D721Med (cell line): ENCODE measurements around the gene MTMR3.

Experiments
- DNase-seq: peaks from one replicate; pipeline ENCODE4 v3.0.0; 2011; ENCODE audit warnings: low spot score; ENCODE audit not compliant: insufficient read length
- FAIRE-seq: peaks from 2 replicates; lab custom pipeline; 2011; peaks lifted over from hg19 to GRCh38; lab: Jason Lieb, UNC
- TF ChIP-seq, protein P1 (sequence below): IDR thresholded peaks from 2 replicates; pipeline ENCODE4 v1.5.1; 2012; ENCODE audit warnings: mild to moderate bottlenecking, control low read depth; ENCODE audit not compliant: insufficient read depth; ENCODE audit errors: missing control alignments

Gene MTMR3

DNA sequence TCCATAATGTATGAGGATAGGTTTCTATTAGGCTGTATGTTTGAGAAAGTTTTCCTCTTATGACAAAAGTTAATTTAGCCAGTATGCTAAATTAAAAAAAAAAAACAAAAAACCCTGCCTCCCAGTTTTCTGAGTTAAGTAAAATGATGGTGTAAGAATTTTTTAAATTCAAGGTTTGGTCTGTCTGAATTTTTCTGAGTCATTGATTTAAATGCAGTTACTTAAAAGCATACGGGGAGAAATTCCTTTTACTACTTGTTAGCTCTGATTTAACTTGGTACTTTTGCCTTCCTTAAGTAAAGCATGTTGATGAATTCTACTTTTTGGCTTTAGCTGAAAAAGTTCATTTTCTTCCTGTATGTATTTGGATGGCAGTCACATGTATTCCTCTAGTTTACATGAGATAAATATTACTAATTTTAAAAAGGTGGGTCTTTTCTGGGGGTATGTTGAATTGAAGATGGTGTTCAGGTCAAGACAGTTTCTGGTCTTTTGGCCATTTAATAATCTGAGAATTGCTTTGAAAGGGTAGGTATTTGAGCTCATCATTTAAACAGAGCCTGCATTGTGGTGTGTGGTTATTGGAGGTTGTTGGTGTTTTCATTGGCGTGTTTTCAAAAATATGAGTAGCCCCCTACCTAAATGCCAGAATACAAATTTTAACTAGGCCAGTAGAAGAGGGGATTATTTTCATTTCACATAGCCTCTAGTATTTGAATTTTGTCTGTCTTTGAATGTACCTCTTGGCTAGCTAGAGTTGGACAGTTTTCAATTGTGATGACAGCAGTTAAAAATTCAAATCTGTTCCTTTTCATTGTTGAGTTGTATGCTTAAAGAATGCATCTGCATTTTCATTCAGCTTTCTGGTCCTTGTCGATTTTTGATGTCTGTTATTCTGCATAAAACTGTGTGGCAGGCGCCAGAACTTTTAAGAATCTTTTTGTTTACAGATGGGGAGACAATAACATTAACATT, 64.7 kb downstream of the MTMR3 start:
- FAIRE-seq (no peak), DNase-seq (no peak)
- TF ChIP-seq, protein P1, sequence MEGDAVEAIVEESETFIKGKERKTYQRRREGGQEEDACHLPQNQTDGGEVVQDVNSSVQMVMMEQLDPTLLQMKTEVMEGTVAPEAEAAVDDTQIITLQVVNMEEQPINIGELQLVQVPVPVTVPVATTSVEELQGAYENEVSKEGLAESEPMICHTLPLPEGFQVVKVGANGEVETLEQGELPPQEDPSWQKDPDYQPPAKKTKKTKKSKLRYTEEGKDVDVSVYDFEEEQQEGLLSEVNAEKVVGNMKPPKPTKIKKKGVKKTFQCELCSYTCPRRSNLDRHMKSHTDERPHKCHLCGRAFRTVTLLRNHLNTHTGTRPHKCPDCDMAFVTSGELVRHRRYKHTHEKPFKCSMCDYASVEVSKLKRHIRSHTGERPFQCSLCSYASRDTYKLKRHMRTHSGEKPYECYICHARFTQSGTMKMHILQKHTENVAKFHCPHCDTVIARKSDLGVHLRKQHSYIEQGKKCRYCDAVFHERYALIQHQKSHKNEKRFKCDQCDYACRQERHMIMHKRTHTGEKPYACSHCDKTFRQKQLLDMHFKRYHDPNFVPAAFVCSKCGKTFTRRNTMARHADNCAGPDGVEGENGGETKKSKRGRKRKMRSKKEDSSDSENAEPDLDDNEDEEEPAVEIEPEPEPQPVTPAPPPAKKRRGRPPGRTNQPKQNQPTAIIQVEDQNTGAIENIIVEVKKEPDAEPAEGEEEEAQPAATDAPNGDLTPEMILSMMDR, result no peak

DNA sequence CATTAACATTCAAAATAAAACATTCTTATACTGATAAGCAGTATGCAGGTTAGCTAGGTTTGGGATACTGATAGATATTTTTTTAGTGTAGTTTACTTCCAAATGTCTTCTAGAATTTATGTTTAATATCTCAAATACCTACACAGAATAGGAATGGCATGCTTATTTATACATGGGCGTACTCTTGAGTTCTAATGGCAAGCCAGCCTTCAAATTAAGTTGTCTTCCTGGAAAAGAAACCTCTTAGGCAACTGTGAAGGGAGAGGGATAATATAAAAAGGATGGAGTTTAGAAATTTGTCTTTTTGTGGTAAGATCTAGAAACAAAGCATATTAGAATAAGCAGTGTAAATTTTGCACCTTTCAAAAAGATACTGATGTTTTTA, 65.4 kb downstream of the MTMR3 start:
- TF ChIP-seq, protein P1, result no peak
- FAIRE-seq, result no peak
- no peak for DNase-seq

DNA sequence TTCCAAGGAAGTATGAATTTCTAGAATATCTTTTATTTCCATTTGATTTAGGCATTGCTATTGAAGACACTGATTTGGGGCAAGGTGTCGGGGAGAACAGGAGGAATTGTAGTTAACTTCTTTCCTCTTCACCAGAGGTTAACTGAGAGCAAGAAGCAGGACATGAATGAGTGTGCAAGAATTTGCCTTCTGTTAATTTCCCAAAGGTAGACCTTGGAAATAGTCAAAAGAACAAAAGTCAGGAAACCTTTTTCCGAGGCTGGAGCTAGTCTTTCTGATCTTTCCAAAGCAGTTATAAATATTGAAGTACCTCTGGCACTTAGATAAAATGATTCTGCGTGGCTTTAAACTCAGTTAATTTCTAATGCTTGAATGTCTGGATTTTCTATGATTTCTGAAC, 66.9 kb downstream of the MTMR3 start:
- TF ChIP-seq, protein P1, result no peak
- FAIRE-seq (no peak), DNase-seq (no peak)

DNA sequence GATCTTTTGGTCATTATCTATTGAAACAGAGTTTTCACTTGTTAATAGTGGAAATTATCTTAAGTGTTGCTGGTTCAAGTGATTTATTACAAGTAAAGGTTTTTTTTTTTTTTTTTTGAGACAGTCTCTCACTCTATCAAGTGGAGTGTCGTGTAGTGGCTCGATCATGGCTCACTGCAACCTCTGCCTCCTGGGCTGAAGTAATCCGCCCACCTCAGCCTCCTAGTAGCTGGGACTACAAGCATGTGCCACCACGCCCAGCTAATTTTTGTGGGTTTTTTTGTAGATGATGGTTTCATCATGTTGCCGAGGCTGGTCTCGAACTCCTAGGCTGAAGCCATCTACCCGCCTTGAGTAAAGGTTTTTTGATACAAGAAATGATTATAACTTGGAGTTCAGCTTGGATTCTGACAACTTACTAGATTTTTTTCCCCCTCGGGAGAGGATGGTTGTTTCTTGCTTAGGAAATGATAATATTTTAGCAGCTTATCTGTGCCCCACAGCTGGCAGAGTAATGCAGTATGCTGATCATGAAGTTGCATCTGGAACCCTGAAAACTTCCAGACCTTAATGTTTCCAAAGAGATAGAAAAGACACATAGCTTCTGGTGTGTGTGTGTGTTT, 68.9 kb downstream of the MTMR3 start:
- TF ChIP-seq, protein P1, result no peak
- DNase-seq (no peak), FAIRE-seq (no peak)

DNA sequence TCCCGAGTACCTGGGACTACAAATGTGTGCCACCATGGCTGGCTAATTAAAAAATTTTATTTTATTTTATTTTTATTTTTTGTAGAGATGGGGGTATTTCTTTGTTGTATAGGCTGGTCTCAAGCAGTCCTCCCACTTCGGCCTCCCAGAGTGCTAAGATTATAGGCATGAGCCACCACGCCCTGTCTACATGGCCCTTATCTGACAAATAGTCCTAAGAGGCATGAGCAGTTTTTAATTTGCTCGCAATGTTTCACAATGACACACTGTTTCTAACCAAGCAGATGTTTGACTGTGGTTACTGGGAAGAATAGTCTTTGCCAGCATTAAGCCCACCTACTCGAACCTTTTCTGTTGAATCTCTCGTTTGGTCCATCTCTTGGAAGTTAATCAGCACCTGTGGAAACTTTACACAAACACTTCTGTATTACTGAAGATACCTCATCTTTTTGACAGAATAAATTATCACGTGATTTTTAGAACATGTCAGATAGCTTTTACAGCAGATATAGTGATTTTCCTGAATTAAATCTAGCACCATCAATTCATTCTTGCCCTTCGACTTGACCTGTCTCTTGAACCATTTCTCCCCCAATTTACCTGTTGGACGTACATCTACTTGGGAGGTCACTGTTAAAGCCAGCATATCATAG, 71.4 kb downstream of the MTMR3 start:
- FAIRE-seq, result no peak
- no peak for DNase-seq
- TF ChIP-seq, protein P1, result no peak

DNA sequence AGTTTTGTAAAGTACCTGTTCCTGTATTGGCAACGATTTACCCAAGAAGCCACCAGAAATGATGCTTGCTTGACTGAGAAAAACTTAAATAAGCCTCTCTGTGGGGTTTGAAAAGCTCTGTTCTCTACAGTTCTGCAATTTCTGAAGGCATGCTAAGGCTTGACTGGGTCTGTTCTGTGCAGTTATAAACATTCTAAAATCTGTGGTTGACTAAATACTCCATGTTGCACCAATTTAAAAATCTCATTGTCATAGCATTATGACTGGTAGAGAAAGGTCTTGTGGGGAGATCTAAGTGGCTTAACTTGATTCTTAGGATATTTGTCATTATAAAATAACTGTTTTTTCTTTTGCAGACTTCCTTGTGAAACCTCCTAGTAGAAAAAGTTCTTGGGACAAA, 73.7 kb downstream of the MTMR3 start:
- DNase-seq (no peak), FAIRE-seq (no peak)
- TF ChIP-seq, protein P1, result no peak
